Testis (tissue), 2 donors: ENCODE results near the gene DNAH9.

Experiments
- CTCF ChIP-seq, 3 experiments: fragments of 450-650 bp in 2 of 3; fragments of 200-600 bp in 1 of 3; sonication (generic) in 1 of 3; IDR thresholded peaks; one replicate each; pipeline ENCODE4 v1.5.1; 2016 to 2019; ENCODE audit warnings: antibody characterized with exemption in 3 of 3, mild to moderate bottlenecking in 2 of 3, moderate library complexity in 1 of 3
- POLR2A ChIP-seq: fragments of 450-650 bp; IDR thresholded peaks from one replicate; pipeline ENCODE4 v1.6.1; 2017; ENCODE audit warnings: antibody characterized with exemption, mild to moderate bottlenecking, moderate library complexity

DNA sequence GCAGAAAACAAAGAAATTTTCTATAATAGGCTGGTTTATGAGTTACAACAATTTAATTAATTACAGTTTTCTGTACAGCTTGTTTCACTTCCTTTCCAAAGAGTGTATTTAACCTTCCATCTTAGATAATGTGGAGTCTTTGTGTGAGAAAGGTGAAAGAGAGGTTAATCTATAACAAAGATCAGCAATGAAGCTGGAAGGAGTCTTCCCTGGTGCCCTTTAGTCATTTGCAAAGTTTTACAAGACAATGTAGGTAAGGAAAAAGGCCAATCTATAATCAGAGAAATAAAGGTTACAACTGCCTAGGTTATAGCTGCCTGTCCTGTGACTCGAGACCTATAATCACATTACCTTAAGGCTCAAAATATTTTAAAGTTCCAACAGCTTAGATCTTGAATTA lies 257.0 kb downstream of the DNAH9 start:
- TF ChIP-seq CTCF (IDR thresholded peaks at IDR 0.05): no peak
- no peak for TF ChIP-seq POLR2A
